Measurements from ENCODE around the gene H2BW2. TPM values are rescaled to one million over a fixed set of nuclear protein-coding genes. Genes with fewer than 3 reads are reported as not detected.
"Not testable (repeated sequence)": the region's sequence is repeated elsewhere in the genome, so short reads cannot be mapped to it uniquely, and the experiment has no call there.

The H2BW2 gene
- polyA plus RNA-seq, 3 donors, result not detected

DNA sequence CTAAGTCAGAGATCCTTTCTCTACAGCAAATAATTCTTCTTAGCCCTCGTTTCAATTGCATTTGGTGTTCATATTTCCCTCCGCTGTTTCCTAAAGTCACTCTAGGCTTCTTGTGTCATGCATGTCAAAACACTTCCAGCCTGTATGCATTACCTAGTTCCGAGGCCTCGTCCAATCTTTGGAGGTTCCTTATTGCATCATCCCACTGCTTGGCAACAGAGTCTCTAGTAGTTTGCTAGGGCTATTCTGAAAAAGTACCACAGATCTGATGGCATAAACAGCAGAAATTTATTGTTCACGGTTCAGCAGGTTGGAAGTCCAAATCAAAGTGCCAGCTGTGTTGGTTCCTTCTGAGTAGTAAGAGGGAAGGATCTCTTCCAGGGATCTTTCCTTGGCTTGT, 5.9 kb downstream of the H2BW2 start:
- H3K27ac ChIP-seq (ENCODE audit: low read depth in 1 of 2, low read length in 2 of 2), result no peak overlapping the region
- H3K9me3 ChIP-seq (replicated peaks in 1 of 2; ENCODE audit: control insufficient read depth in 1 of 2, insufficient read depth in 1 of 2, low read length in 2 of 2), result no peaks in the 10 kb centered on the region
- no peak overlapping the region for H3K27ac Mint-ChIP-seq
- H3K9me3 Mint-ChIP-seq, result peaks cover 1 to 10% (median 4%) of the 10 kb centered on the region in 7 donors
- H3K4me2 ChIP-seq (replicated peaks; ENCODE audit: extremely low read depth, low read length, poor library complexity, severe bottlenecking), result no peak overlapping the region
- no peaks in the 10 kb centered on the region for H4K20me1 ChIP-seq (ENCODE audit: insufficient read depth, low read length)
- DNase-seq, result no peak
- no peaks in the 10 kb centered on the region for H3K4me1 Mint-ChIP-seq
- H2AFZ ChIP-seq (ENCODE audit: insufficient read depth, low read depth, low read length, poor library complexity, severe bottlenecking), result no peak overlapping the region
- H3K27me3 ChIP-seq (ENCODE audit: control insufficient read depth in 2 of 2, insufficient read depth in 2 of 2, low read length in 2 of 2), result no peaks in the 10 kb centered on the region
- intact Hi-C loops (cut with micrococcal nuclease), result no loop called here
- no peaks in the 10 kb centered on the region for H3K79me2 ChIP-seq (ENCODE audit: insufficient read depth, low read length)
- no peak overlapping the region for H3K4me3 ChIP-seq (replicated peaks in 1 of 3; ENCODE audit: low read depth in 2 of 3, low read length in 3 of 3)
- H3K36me3 Mint-ChIP-seq, result no peaks in the 10 kb centered on the region
- no peaks in the 10 kb centered on the region for H3K4me1 ChIP-seq (ENCODE audit: control insufficient read depth in 1 of 2, insufficient read depth in 2 of 2, low read length in 2 of 2)
- no peaks in the 10 kb centered on the region for H3K36me3 ChIP-seq (replicated peaks in 1 of 2; ENCODE audit: control insufficient read depth in 1 of 2, insufficient read depth in 2 of 2, low read length in 2 of 2)
- H3K4me3 Mint-ChIP-seq, result no peak overlapping the region
- H3K27me3 Mint-ChIP-seq (ENCODE audit: low read depth in 3 of 3), result peaks cover 0 to 10% (median 0%) of the 10 kb centered on the region in 3 donors
- WGBS (ENCODE audit: insufficient coverage), result 83% methylated on average over 2 of the region's 5 CpGs
- TF ChIP-seq, protein P1, sequence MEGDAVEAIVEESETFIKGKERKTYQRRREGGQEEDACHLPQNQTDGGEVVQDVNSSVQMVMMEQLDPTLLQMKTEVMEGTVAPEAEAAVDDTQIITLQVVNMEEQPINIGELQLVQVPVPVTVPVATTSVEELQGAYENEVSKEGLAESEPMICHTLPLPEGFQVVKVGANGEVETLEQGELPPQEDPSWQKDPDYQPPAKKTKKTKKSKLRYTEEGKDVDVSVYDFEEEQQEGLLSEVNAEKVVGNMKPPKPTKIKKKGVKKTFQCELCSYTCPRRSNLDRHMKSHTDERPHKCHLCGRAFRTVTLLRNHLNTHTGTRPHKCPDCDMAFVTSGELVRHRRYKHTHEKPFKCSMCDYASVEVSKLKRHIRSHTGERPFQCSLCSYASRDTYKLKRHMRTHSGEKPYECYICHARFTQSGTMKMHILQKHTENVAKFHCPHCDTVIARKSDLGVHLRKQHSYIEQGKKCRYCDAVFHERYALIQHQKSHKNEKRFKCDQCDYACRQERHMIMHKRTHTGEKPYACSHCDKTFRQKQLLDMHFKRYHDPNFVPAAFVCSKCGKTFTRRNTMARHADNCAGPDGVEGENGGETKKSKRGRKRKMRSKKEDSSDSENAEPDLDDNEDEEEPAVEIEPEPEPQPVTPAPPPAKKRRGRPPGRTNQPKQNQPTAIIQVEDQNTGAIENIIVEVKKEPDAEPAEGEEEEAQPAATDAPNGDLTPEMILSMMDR (IDR thresholded peaks at IDR 0.05), result no peak
- H3K9ac ChIP-seq (ENCODE audit: insufficient read depth, low read length, poor library complexity, severe bottlenecking), result no peak overlapping the region

DNA sequence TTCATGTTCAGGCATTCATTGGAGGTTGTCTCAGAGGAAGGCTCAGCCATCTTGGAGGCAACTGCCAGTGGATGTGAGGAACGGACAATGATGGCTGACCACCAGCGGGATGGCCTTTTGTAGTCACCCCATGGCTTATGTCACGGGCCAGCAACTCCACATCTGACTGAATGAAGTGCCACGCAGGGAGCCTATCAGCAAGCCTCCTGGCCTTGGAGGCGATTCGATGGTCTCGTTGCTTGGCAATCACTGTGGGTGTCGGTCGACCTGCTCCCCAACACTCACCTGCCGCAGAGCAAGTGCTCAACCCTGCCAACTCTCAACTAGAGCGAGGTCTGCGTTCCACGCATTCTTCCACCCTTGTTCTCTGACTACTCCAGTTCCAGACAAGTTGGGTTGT, 7.4 kb downstream of the H2BW2 start:
- intact Hi-C loops (cut with micrococcal nuclease), result no loop called here
- H3K36me3 Mint-ChIP-seq, result no peaks in the 10 kb centered on the region
- H3K4me1 Mint-ChIP-seq, result no peaks in the 10 kb centered on the region
- DNase-seq, result no peak
- Histone ChIP-seq H4K20me1 (ENCODE audit: insufficient read depth, low read length) (no peaks in the 10 kb centered on the region), H3K27ac (ENCODE audit: low read depth in 1 of 2, low read length in 2 of 2) (no peak overlapping the region), H3K9me3 (replicated peaks in 1 of 2; ENCODE audit: control insufficient read depth in 1 of 2, insufficient read depth in 1 of 2, low read length in 2 of 2) (no peaks in the 10 kb centered on the region), H2AFZ (ENCODE audit: insufficient read depth, low read depth, low read length, poor library complexity, severe bottlenecking) (no peak overlapping the region), H3K79me2 (ENCODE audit: insufficient read depth, low read length) (no peaks in the 10 kb centered on the region), H3K36me3 (replicated peaks in 1 of 2; ENCODE audit: control insufficient read depth in 1 of 2, insufficient read depth in 2 of 2, low read length in 2 of 2) (no peaks in the 10 kb centered on the region), H3K9ac (ENCODE audit: insufficient read depth, low read length, poor library complexity, severe bottlenecking) (no peak overlapping the region), H3K4me1 (ENCODE audit: control insufficient read depth in 1 of 2, insufficient read depth in 2 of 2, low read length in 2 of 2) (no peaks in the 10 kb centered on the region), H3K4me3 (replicated peaks in 1 of 3; ENCODE audit: low read depth in 2 of 3, low read length in 3 of 3) (no peak overlapping the region), H3K4me2 (replicated peaks; ENCODE audit: extremely low read depth, low read length, poor library complexity, severe bottlenecking) (no peak overlapping the region), H3K27me3 (ENCODE audit: control insufficient read depth in 2 of 2, insufficient read depth in 2 of 2, low read length in 2 of 2) (no peaks in the 10 kb centered on the region)
- TF ChIP-seq, protein P1 (IDR thresholded peaks at IDR 0.05), result no peak
- H3K9me3 Mint-ChIP-seq, result peaks cover 2 to 10% (median 4%) of the 10 kb centered on the region in 7 donors
- 86% methylated on average over 2 of the region's 13 CpGs for WGBS (ENCODE audit: insufficient coverage)
- no peak overlapping the region for H3K4me3 Mint-ChIP-seq
- H3K27ac Mint-ChIP-seq, result no peak overlapping the region
- peaks cover 0 to 8% (median 0%) of the 10 kb centered on the region in 3 donors for H3K27me3 Mint-ChIP-seq (ENCODE audit: low read depth in 3 of 3)

DNA sequence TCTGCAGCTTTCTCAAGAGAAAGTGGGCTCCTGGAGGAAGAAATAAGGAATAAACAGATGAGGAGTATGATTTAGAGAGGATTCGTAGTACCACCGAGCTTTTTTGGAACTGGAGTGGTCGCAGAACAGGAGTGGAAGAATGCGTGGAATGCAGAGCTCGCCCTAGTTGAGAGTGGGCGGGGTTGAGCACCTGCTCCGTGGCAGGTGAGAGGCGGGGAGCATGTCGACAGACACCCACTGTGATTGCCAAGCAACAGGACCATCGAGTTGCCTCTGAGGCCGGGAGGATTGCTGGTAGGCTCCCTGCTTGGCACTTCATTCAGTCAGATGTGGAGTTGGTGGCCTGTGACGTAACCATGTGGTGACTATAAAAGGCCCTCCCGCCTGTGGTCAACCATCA, 15.2 kb downstream of the H2BW2 start:
- H3K36me3 ChIP-seq (replicated peaks in 1 of 2; ENCODE audit: control insufficient read depth in 1 of 2, insufficient read depth in 2 of 2, low read length in 2 of 2), result not testable (repeated sequence)

More for the DNA sequence above, 15.2 kb downstream of the H2BW2 start:
- H3K4me3 ChIP-seq (replicated peaks in 1 of 3; ENCODE audit: low read depth in 2 of 3, low read length in 3 of 3); DNase-seq; H3K4me1 Mint-ChIP-seq; H3K4me3 Mint-ChIP-seq; H3K27me3 ChIP-seq (ENCODE audit: control insufficient read depth in 2 of 2, insufficient read depth in 2 of 2, low read length in 2 of 2); H3K4me1 ChIP-seq (ENCODE audit: control insufficient read depth in 1 of 2, insufficient read depth in 2 of 2, low read length in 2 of 2); H3K27me3 Mint-ChIP-seq (ENCODE audit: low read depth in 3 of 3); intact Hi-C loops (cut with micrococcal nuclease); H3K9me3 ChIP-seq (replicated peaks in 1 of 2; ENCODE audit: control insufficient read depth in 1 of 2, insufficient read depth in 1 of 2, low read length in 2 of 2); H3K27ac ChIP-seq (ENCODE audit: low read depth in 1 of 2, low read length in 2 of 2); H3K9ac ChIP-seq (ENCODE audit: insufficient read depth, low read length, poor library complexity, severe bottlenecking); H2AFZ ChIP-seq (ENCODE audit: insufficient read depth, low read depth, low read length, poor library complexity, severe bottlenecking); H3K79me2 ChIP-seq (ENCODE audit: insufficient read depth, low read length); H4K20me1 ChIP-seq (ENCODE audit: insufficient read depth, low read length); H3K9me3 Mint-ChIP-seq; H3K36me3 Mint-ChIP-seq; H3K4me2 ChIP-seq (replicated peaks; ENCODE audit: extremely low read depth, low read length, poor library complexity, severe bottlenecking); H3K27ac Mint-ChIP-seq: not testable (repeated sequence)
- no CpG with 5 or more reads among the region's 13 CpGs for WGBS (ENCODE audit: insufficient coverage)

Data from CD14-positive monocyte (primary cell).